ENCODE measurements around the gene CD69.

Gene CD69

DNA sequence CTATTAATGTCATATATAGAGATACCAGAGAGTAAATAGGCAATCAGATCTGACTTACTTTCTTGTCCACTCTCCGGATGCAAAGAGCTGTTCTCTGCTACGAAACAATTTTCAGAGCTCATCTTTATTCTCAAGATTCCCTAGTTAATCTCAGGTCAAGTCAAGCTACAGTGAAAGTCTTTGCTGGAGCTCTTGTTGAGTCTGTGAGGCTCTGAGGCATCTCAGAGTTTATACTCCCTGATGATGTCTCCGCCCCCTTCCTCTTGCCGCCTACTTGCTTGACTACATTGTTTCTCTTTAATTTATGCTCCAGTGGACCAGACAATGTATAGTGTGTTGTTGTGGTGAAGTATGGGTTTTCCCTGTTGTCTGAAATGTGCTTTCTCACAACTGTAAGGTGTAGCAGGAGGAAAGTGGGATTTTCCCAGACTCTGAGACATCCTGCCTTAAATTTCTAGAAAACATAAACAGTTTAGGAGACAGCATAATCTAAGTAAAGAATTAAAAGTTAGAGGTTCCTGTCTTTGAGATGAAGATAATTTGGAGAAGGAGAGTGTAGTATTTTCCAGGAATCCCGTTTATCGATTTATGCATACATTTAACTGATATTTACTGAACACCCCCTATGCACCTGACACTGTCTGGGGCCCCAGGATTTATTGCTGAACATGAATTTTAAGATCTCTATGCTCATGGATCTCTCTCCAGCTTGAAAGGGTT, at the start of gene CD69:
Gene CD69 (minus strand): TSS at position 203 of the 720 bp plus-strand sequence. CDS start 81 bp downstream, at position 122.
- ATAC-seq = no peak
- TF ChIP-seq, protein P1, sequence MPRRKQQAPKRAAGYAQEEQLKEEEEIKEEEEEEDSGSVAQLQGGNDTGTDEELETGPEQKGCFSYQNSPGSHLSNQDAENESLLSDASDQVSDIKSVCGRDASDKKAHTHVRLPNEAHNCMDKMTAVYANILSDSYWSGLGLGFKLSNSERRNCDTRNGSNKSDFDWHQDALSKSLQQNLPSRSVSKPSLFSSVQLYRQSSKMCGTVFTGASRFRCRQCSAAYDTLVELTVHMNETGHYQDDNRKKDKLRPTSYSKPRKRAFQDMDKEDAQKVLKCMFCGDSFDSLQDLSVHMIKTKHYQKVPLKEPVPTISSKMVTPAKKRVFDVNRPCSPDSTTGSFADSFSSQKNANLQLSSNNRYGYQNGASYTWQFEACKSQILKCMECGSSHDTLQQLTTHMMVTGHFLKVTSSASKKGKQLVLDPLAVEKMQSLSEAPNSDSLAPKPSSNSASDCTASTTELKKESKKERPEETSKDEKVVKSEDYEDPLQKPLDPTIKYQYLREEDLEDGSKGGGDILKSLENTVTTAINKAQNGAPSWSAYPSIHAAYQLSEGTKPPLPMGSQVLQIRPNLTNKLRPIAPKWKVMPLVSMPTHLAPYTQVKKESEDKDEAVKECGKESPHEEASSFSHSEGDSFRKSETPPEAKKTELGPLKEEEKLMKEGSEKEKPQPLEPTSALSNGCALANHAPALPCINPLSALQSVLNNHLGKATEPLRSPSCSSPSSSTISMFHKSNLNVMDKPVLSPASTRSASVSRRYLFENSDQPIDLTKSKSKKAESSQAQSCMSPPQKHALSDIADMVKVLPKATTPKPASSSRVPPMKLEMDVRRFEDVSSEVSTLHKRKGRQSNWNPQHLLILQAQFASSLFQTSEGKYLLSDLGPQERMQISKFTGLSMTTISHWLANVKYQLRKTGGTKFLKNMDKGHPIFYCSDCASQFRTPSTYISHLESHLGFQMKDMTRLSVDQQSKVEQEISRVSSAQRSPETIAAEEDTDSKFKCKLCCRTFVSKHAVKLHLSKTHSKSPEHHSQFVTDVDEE (CRISPR knock-in tag; IDR thresholded peaks at IDR 0.05) = no peak
- TF ChIP-seq OSR1 (CRISPR knock-in tag; IDR thresholded peaks at IDR 0.05) = no peak
- TF ChIP-seq, protein P2, sequence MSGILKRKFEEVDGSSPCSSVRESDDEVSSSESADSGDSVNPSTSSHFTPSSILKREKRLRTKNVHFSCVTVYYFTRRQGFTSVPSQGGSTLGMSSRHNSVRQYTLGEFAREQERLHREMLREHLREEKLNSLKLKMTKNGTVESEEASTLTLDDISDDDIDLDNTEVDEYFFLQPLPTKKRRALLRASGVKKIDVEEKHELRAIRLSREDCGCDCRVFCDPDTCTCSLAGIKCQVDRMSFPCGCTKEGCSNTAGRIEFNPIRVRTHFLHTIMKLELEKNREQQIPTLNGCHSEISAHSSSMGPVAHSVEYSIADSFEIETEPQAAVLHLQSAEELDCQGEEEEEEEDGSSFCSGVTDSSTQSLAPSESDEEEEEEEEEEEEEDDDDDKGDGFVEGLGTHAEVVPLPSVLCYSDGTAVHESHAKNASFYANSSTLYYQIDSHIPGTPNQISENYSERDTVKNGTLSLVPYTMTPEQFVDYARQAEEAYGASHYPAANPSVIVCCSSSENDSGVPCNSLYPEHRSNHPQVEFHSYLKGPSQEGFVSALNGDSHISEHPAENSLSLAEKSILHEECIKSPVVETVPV (CRISPR knock-in tag; IDR thresholded peaks at IDR 0.05) = no peak
- TF ChIP-seq GLIS3 (CRISPR knock-in tag; IDR thresholded peaks at IDR 0.05) = no peak
- TF ChIP-seq ZC3H10 (CRISPR knock-in tag; IDR thresholded peaks at IDR 0.05) = no peak
- no peak for TF ChIP-seq ARNTL (CRISPR knock-in tag; IDR thresholded peaks at IDR 0.05; ENCODE audit: borderline replicate concordance, low read depth)
- no peak for TF ChIP-seq TCF4 (CRISPR knock-in tag; IDR thresholded peaks at IDR 0.05; ENCODE audit: borderline replicate concordance)
- TF ChIP-seq, protein P3, sequence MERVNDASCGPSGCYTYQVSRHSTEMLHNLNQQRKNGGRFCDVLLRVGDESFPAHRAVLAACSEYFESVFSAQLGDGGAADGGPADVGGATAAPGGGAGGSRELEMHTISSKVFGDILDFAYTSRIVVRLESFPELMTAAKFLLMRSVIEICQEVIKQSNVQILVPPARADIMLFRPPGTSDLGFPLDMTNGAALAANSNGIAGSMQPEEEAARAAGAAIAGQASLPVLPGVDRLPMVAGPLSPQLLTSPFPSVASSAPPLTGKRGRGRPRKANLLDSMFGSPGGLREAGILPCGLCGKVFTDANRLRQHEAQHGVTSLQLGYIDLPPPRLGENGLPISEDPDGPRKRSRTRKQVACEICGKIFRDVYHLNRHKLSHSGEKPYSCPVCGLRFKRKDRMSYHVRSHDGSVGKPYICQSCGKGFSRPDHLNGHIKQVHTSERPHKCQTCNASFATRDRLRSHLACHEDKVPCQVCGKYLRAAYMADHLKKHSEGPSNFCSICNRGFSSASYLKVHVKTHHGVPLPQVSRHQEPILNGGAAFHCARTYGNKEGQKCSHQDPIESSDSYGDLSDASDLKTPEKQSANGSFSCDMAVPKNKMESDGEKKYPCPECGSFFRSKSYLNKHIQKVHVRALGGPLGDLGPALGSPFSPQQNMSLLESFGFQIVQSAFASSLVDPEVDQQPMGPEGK (CRISPR knock-in tag; IDR thresholded peaks at IDR 0.05; ENCODE audit: borderline replicate concordance) = no peak
- no peak for TF ChIP-seq ZFP3 (CRISPR knock-in tag; IDR thresholded peaks at IDR 0.05)
- TF ChIP-seq ZNF565 (CRISPR knock-in tag; conservative IDR thresholded peaks at IDR 0.05; ENCODE audit: low read depth) = no peak
- TF ChIP-seq, protein P4, sequence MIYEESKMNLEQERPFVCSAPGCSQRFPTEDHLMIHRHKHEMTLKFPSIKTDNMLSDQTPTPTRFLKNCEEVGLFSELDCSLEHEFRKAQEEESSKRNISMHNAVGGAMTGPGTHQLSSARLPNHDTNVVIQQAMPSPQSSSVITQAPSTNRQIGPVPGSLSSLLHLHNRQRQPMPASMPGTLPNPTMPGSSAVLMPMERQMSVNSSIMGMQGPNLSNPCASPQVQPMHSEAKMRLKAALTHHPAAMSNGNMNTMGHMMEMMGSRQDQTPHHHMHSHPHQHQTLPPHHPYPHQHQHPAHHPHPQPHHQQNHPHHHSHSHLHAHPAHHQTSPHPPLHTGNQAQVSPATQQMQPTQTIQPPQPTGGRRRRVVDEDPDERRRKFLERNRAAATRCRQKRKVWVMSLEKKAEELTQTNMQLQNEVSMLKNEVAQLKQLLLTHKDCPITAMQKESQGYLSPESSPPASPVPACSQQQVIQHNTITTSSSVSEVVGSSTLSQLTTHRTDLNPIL (CRISPR knock-in tag; IDR thresholded peaks at IDR 0.05; ENCODE audit: low read depth) = no peak
- TF ChIP-seq ZNF70 (CRISPR knock-in tag; IDR thresholded peaks at IDR 0.05) = no peak

DNA sequence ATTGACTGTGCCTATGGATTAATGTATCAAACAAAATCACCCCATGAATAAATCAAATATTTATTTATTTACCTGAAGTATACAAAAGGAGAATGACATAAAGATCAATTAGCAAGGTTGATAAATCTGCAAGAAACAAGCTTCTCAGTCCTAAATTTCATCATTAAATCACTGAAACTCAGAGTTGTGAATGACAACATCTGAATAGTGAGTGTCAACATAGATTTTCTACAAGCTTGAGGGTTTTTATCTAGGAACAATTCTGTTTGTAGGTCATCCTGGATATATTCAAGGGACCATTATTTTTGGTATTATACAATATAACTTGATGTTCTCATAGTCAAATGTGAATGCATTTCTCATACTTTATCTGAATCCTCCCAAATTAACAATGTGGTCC, 49.2 kb upstream of the CD69 start:
- no peak for ATAC-seq
- TF ChIP-seq ESRRG (CRISPR knock-in tag; IDR thresholded peaks at IDR 0.05) (no peak), ISL1 (CRISPR knock-in tag; IDR thresholded peaks at IDR 0.05) (no peak), ARNTL (CRISPR knock-in tag; IDR thresholded peaks at IDR 0.05; ENCODE audit: borderline replicate concordance, low read depth) (no peak), GLIS3 (CRISPR knock-in tag; IDR thresholded peaks at IDR 0.05) (no peak), ZFP30 (CRISPR knock-in tag; IDR thresholded peaks at IDR 0.05) (no peak), BACH2 (CRISPR knock-in tag; IDR thresholded peaks at IDR 0.05; ENCODE audit: borderline replicate concordance) (no peak), TOX (CRISPR knock-in tag; IDR thresholded peaks at IDR 0.05; ENCODE audit: borderline replicate concordance) (no peak), TCF4 (CRISPR knock-in tag; IDR thresholded peaks at IDR 0.05; ENCODE audit: borderline replicate concordance) (no peak), ZNF70 (CRISPR knock-in tag; IDR thresholded peaks at IDR 0.05) (no peak), SNAI2 (CRISPR knock-in tag; IDR thresholded peaks at IDR 0.05) (no peak), ZNF8 (CRISPR knock-in tag; IDR thresholded peaks at IDR 0.05) (no peak), ZC3H10 (CRISPR knock-in tag; IDR thresholded peaks at IDR 0.05) (no peak)
- TF ChIP-seq, protein P3 (CRISPR knock-in tag; IDR thresholded peaks at IDR 0.05; ENCODE audit: borderline replicate concordance) = no peak
- TF ChIP-seq, protein P2 (CRISPR knock-in tag; IDR thresholded peaks at IDR 0.05) = no peak
- TF ChIP-seq, protein P5, sequence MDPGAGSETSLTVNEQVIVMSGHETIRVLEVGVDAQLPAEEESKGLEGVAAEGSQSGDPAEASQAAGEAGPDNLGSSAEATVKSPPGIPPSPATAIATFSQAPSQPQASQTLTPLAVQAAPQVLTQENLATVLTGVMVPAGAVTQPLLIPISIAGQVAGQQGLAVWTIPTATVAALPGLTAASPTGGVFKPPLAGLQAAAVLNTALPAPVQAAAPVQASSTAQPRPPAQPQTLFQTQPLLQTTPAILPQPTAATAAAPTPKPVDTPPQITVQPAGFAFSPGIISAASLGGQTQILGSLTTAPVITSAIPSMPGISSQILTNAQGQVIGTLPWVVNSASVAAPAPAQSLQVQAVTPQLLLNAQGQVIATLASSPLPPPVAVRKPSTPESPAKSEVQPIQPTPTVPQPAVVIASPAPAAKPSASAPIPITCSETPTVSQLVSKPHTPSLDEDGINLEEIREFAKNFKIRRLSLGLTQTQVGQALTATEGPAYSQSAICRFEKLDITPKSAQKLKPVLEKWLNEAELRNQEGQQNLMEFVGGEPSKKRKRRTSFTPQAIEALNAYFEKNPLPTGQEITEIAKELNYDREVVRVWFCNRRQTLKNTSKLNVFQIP (CRISPR knock-in tag; IDR thresholded peaks at IDR 0.05; ENCODE audit: borderline replicate concordance, low read depth) = no peak

Measured in SK-N-SH treated with all-trans-retinoic acid at 6 μM for 48 hours (cell line).